DMS53 treated with DMSO at 0.1 percent for 48 hours (cell line): ENCODE data around the gene SRPRB.

Experiments
- DNase-seq: peaks from one replicate; lab custom pipeline; 2025; ENCODE audit not compliant: unreplicated experiment; lab: John Stamatoyannopoulos, UW

Gene SRPRB

GRCh38 chr3:133825969-133826727 is 20.5 kb downstream of the SRPRB start:
- no peak for DNase-seq

- DNase-seq, result no peak
These were observed 21.5 kb downstream of the SRPRB start for GRCh38 chr3:133827136-133827535.

- DNase-seq, result no peak
These were observed 22.1 kb downstream of the SRPRB start for GRCh38 chr3:133827684-133828083.

- DNase-seq, result no peak
These were observed 23.1 kb downstream of the SRPRB start for GRCh38 chr3:133828576-133829309.

- DNase-seq, result no peak
These were observed 23.7 kb downstream of the SRPRB start for GRCh38 chr3:133829310-133829707.

DNA sequence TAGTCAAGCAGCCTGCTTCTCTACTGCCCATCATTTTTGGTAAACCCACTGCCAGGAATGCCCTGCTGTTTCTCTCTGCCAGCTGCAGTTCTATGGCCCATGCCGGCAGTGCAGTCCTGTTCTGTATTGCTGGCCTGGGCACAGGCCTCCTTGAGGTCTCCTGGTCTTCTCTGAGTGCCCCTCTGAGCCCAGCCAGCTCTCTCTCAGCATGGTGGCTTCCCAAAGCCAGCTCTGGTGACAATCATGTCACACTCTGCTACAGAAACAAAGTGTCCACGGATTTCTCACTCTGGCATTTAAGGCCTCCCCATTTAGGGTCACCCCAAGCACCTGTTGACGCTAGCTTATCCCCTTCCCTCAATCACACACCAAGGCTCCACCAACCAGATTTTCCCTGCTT is 24.5 kb downstream of the SRPRB start:
- no peak for DNase-seq

DNA sequence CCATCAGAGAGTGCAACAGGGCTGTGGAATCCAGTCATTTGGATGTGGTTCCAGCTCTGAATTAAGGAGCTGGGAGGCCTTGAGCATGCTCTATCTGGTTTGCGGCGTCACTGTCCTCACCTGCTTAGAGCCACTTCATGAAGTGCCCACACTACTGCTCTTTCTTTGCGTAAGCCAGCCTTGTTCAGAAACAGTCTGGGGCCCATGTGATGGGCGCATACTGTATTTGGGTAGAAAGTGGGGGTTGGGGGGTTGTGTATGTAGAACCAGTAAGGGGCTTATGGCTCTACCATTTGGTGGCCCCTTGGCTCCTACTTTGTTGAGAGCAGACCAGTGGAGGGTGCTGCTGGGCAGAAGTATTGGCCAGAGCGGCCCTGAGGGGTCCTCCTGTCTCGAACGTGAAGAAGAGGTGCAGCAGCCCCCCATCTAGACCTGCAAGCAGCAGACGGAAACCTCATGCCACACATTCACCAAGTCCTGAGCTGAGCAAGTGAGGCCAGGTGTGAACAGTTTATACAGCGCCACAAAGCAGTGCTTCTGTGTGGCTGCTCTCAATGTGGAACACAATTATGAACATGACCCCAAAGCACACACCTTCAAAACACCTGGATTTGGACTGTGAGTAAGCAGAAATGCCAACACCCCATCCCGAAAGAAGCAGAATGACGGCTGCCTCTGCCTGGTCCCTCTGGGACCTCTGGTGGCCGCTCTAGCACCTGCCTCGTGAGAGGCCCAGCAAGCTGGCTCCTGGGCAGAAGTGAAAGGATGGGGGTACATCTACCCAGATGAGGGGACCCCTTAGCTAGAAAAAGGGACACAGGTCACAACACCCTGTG is 26.6 kb downstream of the SRPRB start:
- DNase-seq, result no peak

GRCh38 chr3:133832802-133833144 is 27.2 kb downstream of the SRPRB start:
- no peak for DNase-seq

- DNase-seq, result no peak
These were observed 27.7 kb downstream of the SRPRB start for GRCh38 chr3:133833267-133833666.

GRCh38 chr3:133833880-133834620 is 28.4 kb downstream of the SRPRB start:
- DNase-seq, result no peak

GRCh38 chr3:133834621-133835417 is 29.2 kb downstream of the SRPRB start:
- no peak for DNase-seq

DNA sequence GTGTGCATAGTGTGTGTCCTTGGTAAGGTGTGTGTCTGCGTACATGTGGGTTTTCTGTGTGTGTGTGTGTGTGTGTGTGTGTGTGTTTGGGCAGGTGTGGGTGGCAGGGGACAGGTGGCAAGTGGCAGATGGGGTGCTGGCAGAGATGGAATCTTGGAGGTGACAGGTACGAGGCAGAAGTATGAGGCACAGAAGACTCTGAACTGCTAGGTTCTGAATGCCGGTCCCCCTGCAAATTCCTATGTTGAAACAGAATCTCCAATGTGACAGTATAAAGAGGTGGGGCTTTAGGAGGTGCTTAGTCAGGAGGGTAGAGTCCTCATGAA is 29.8 kb downstream of the SRPRB start:
- no peak for DNase-seq

- DNase-seq, result no peak
These were observed 30.3 kb downstream of the SRPRB start for GRCh38 chr3:133835961-133836360.

GRCh38 chr3:133836497-133837158 is 31.0 kb downstream of the SRPRB start:
- DNase-seq, result no peak

DNA sequence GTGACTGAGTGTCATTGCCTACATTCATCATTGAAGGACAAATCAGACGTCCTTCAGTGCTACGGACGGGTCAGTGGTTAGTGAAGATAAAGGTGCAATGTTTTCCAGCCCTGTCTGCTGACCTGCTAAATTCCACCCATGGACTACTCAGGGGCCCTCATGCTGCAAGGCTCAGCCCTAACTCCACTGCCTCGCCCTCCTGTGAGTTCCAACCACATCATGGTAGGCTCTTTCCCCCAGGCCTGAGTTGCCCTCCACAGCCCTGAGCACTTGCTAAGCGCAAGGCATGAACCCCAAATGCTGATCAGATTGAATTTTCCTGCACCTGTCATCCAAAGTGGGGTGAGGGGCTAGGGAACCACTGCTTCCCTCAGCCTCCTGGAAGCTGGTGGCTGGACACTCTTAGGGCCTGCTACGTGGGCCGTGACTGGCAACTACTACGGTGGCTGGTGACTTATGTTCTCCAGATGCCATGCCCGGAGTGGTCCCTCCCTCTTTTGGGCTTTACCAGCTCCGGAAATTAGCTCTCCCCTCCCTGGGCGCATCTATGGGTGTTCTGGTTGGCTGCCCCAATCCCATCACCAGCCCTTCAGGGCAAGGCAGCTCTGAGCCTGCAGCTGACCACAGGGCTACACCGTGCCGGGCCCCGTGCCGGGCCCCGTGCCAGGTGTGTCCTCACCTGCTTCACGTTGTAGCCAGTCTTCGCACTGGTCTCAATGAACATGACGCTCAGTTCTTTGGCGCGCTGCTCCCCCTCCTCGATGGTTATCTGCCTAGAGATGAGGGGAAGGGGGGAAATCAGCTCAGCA is 32.1 kb downstream of the SRPRB start:
- no peak for DNase-seq

GRCh38 chr3:133838296-133838789 is 32.7 kb downstream of the SRPRB start:
- DNase-seq, result no peak

GRCh38 chr3:133838916-133839800 is 33.5 kb downstream of the SRPRB start:
- DNase-seq, result no peak
